Neural cell (in vitro differentiated cells): ENCODE measurements around the gene CAPN15. TPM values are rescaled to one million over a fixed set of nuclear protein-coding genes. Genes with fewer than 3 reads are reported as not detected.

Source experiments
- H2AFZ ChIP-seq: fragments of 200-600, 300-800 bp; sonication (generic), shearing (Covaris generic); 2 replicates; pipeline ENCODE4 v1.6.0; 2014; ENCODE audit warnings: low read depth, mild to moderate bottlenecking, antibody characterized with exemption, low read length, moderate library complexity
- H3F3A ChIP-seq: fragments of 200-600 bp; shearing (Covaris generic); 2 replicates; pipeline ENCODE4 v1.6.1; 2016; ENCODE audit warnings: mild to moderate bottlenecking, moderate library complexity, mixed read lengths, antibody characterized with exemption, low read length; ENCODE audit not compliant: insufficient read depth, poor library complexity, severe bottlenecking
- H3K27ac ChIP-seq: fragments of 200-600, 300-800 bp; sonication (generic), shearing (Covaris generic); 2 replicates; pipeline ENCODE4 v1.5.1; 2014; ENCODE audit warnings: mild to moderate bottlenecking, low read length, moderate library complexity
- H3K27me3 ChIP-seq: fragments of 300-800, 200-600 bp; sonication (generic), shearing (Covaris generic); 2 replicates; pipeline ENCODE4 v1.6.0; 2014; ENCODE audit warnings: mild to moderate bottlenecking, low read depth, low read length, moderate library complexity; ENCODE audit not compliant: insufficient read depth
- H3K36me3 ChIP-seq: fragments of 300-800, 200-600 bp; sonication (generic), shearing (Covaris generic); 2 replicates; pipeline ENCODE4 v1.5.1; 2014; ENCODE audit warnings: mild to moderate bottlenecking, antibody characterized with exemption, low read length, moderate library complexity; ENCODE audit not compliant: insufficient read depth
- H3K4me2 ChIP-seq: fragments of 300-800, 200-600 bp; sonication (generic), shearing (Covaris generic); 2 replicates; pipeline ENCODE4 v1.6.0; 2014; ENCODE audit warnings: mild to moderate bottlenecking, low read length
- H3K4me3 ChIP-seq: fragments of 300-800, 200-600 bp; sonication (generic), shearing (Covaris generic); 2 replicates; pipeline ENCODE4 v1.5.1; 2014; ENCODE audit warnings: mild to moderate bottlenecking, low read length, moderate library complexity
- H3K79me2 ChIP-seq: fragments of 200-600 bp; shearing (Covaris generic); replicated peaks from 2 replicates; pipeline ENCODE4 v1.6.0; 2014; ENCODE audit warnings: mild to moderate bottlenecking, low read length, moderate library complexity; ENCODE audit not compliant: insufficient read depth
- H3K9ac ChIP-seq: fragments of 300-800, 200-600 bp; sonication (generic), shearing (Covaris generic); 2 replicates; pipeline ENCODE4 v1.6.1; 2016; ENCODE audit warnings: mild to moderate bottlenecking, low read length, mixed read lengths
- H3K9me2 ChIP-seq: fragments of 200-600 bp; shearing (Covaris generic); 2 replicates; pipeline ENCODE4 v1.6.1; 2016; ENCODE audit warnings: mild to moderate bottlenecking, low read length, mixed read lengths; ENCODE audit not compliant: insufficient read depth
- H3K9me3 ChIP-seq: fragments of 200-600, 300-800 bp; sonication (generic), shearing (Covaris generic); 2 replicates; pipeline ENCODE4 v1.6.1; 2016; ENCODE audit warnings: mild to moderate bottlenecking, mixed run types, low read length, moderate library complexity, mixed read lengths
- H4K20me1 ChIP-seq: fragments of 200-600 bp; shearing (Covaris generic); 2 replicates; pipeline ENCODE4 v1.6.1; 2016; ENCODE audit warnings: mild to moderate bottlenecking, mixed run types; ENCODE audit not compliant: insufficient read depth
- CTCF ChIP-seq: fragments of 450-650 bp; IDR thresholded peaks from 2 replicates; pipeline ENCODE4 v1.5.1; 2014; ENCODE audit warnings: antibody characterized with exemption, mild to moderate bottlenecking, moderate library complexity; ENCODE audit not compliant: poor library complexity, severe bottlenecking
- EP300 ChIP-seq: fragments of 450-650 bp; conservative IDR thresholded peaks from 2 replicates; pipeline ENCODE4 v1.6.1; 2014; ENCODE audit warnings: antibody characterized with exemption, mild to moderate bottlenecking, moderate library complexity; ENCODE audit not compliant: poor library complexity, severe bottlenecking
- EZH2 ChIP-seq: fragments of 200-600, 300-800 bp; shearing (Covaris generic), sonication (generic); IDR thresholded peaks from 2 replicates; pipeline ENCODE4 v1.6.1; 2014; ENCODE audit warnings: antibody characterized with exemption, low read length, borderline replicate concordance, mild to moderate bottlenecking; ENCODE audit not compliant: insufficient read depth, poor library complexity, severe bottlenecking
- MXI1 ChIP-seq: fragments of 450-650 bp; conservative IDR thresholded peaks from 2 replicates; pipeline ENCODE4 v1.6.1; 2014; ENCODE audit warnings: antibody characterized with exemption, mild to moderate bottlenecking; ENCODE audit not compliant: poor library complexity, severe bottlenecking
- POLR2AphosphoS5 ChIP-seq: IDR thresholded peaks from 2 replicates; pipeline ENCODE4 v1.6.1; 2012
- RAD21 ChIP-seq: fragments of 450-650 bp; conservative IDR thresholded peaks from 2 replicates; pipeline ENCODE4 v1.6.1; 2014; ENCODE audit warnings: antibody characterized with exemption, mild to moderate bottlenecking, moderate library complexity
- REST ChIP-seq: IDR thresholded peaks from 2 replicates; pipeline ENCODE4 v1.6.1; 2012; ENCODE audit warnings: borderline replicate concordance
- SMC3 ChIP-seq: fragments of 450-650 bp; conservative IDR thresholded peaks from 2 replicates; pipeline ENCODE4 v1.6.1; 2014; ENCODE audit warnings: antibody characterized with exemption, mild to moderate bottlenecking, moderate library complexity; ENCODE audit not compliant: poor library complexity
- TAF1 ChIP-seq: IDR thresholded peaks from 2 replicates; pipeline ENCODE4 v1.6.1; 2012; ENCODE audit warnings: low read depth
- polyA plus RNA-seq: library from polyadenylated mRNA; depleted of rRNA; stranded (reverse); fragments of >200 nt; gene quantifications from 2 replicates; pipeline ENCODE4 v1.2.3, GENCODE V29; 2014

CAPN15 gene
- polyA plus RNA-seq, 1 donor from 2014 or later: 11.5 TPM

DNA sequence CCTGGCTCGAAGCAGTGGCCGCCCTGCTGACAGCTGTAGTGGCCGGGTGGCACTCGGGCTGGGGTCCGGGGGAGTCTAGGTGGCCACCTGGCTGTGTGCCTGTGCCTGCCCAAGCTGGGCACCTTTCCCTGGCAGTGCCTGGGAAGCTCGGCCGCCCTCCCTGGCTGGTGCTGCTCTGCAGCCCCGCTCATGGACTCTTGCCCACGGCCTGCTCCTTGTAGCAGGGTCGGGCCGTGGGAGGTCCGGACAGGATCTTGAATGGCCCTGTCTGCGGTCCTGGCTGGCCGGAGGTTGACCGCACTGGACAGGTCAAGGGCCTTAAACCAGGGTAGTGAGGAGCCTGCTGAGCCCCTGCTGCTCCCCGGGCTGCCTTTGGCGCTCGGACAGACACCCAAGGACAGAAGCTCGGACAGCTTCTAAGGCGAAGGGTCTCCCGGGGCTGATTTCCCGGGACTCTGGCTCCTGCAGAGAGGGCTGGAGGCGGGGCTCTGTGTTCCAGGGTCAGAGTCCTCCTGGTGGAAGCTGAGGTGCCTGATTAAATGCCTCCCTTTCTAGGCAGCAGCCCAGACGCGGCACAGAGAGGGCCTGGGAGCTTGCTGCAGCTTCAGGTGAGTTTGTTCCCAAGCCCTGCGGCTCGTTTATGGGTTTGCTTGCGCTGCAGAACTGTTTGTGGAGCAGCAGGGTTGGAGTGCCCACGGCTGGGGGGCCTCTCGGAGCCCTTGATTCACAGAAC is 6.0 kb downstream of the CAPN15 start:
- TF ChIP-seq SMC3 (no peak), MXI1 (no peak), TAF1 (no peak), CTCF (no peak), EZH2 (no peak), REST (no peak), EP300 (no peak), RAD21 (no peak), POLR2AphosphoS5 (no peak)
- Histone ChIP-seq H3K9ac (no peak overlapping the region), H2AFZ (no peak overlapping the region), H3K27me3 (no peaks in the 10 kb centered on the region), H3F3A (no peaks in the 10 kb centered on the region), H4K20me1 (no peaks in the 10 kb centered on the region), H3K36me3 (no peaks in the 10 kb centered on the region), H3K9me3 (no peaks in the 10 kb centered on the region), H3K79me2 (peaks cover 13% of the 10 kb centered on the region), H3K9me2 (no peaks in the 10 kb centered on the region), H3K4me3 (no peak overlapping the region), H3K4me2 (no peak overlapping the region), H3K27ac (no peak overlapping the region)

- Histone ChIP-seq H3K4me3 (no peak overlapping the region), H3K4me2 (no peak overlapping the region), H3F3A (no peaks in the 10 kb centered on the region), H2AFZ (no peak overlapping the region), H3K36me3 (no peaks in the 10 kb centered on the region), H4K20me1 (no peaks in the 10 kb centered on the region), H3K79me2 (peaks cover 7% of the 10 kb centered on the region), H3K9me3 (no peaks in the 10 kb centered on the region), H3K9me2 (no peaks in the 10 kb centered on the region), H3K27me3 (no peaks in the 10 kb centered on the region), H3K27ac (no peak overlapping the region), H3K9ac (no peak overlapping the region)
- TF ChIP-seq EP300 (no peak), CTCF (no peak), SMC3 (no peak), EZH2 (no peak), MXI1 (no peak), POLR2AphosphoS5 (no peak)
Measured at GRCh38 chr16:534135-534534, 6.6 kb downstream of the CAPN15 start.
